Activated naive CD4-positive, alpha-beta T cell treated with anti-CD3 and anti-CD28 coated beads, Interleukin-2, amount 50 U/mL, for 24 hours (primary cell): ENCODE results near the gene PARVB.

Experiments
- H3K27ac Mint-ChIP-seq: one replicate; pipeline ENCODE4 v1.8.0; 2021; ENCODE audit warnings: mild to moderate bottlenecking, mixed read lengths
- H3K27me3 Mint-ChIP-seq: one replicate; pipeline ENCODE4 v1.8.0; 2021; ENCODE audit warnings: mixed read lengths
- H3K36me3 Mint-ChIP-seq: one replicate; pipeline ENCODE4 v1.8.0; 2021; ENCODE audit warnings: mixed read lengths
- H3K4me1 Mint-ChIP-seq: one replicate; pipeline ENCODE4 v1.8.0; 2021; ENCODE audit warnings: mixed read lengths
- H3K4me3 Mint-ChIP-seq: one replicate; pipeline ENCODE4 v1.8.0; 2021; ENCODE audit warnings: mild to moderate bottlenecking, mixed read lengths
- H3K9me3 Mint-ChIP-seq: one replicate; pipeline ENCODE4 v1.8.0; 2021; ENCODE audit warnings: mixed read lengths

PARVB gene

DNA sequence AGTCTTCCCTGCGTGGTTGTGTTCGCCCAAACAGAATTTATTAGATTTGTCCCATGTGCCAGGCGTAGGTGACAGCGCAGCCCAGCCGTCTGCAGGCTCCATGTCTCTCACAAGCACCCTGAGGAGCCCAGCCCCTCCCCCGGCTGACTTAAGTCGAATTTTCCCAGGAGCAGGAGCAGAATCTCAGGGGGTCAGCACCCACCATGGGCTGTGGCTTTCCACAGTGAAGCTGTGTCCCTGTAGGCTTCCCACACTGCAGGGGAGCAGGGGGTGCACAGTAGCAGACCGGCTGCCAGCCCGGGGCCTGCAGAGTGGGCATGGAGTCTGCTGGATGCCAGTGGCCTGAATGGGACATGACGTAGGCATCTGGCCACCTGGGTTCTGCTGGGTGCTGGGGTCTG is 172.6 kb downstream of the PARVB start:
- Mint-ChIP-seq H3K27ac (no peak overlapping the region), H3K27me3 (no peaks in the 10 kb centered on the region), H3K36me3 (peaks cover 17% of the 10 kb centered on the region), H3K9me3 (no peaks in the 10 kb centered on the region), H3K4me3 (no peak overlapping the region), H3K4me1 (peaks cover 41% of the 10 kb centered on the region)

DNA sequence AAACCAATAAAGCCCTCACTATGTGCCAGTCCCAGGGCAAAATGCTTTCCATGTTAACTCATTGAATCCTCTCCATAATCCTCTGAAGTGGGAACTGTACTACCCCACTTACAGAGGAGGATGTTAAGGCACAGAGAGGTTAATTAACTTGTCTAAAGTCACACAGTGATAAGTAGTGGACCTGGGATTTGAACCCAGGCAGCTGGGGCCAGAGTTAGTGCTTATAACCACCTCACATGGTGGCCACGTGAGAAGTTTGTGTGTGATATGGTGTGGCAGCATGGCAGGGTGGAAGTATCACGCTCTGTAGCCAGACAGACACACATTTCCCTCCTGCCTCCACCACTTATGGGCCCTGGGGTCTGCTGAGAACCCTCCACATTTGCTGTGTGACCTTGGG is 173.2 kb downstream of the PARVB start:
- H3K9me3 Mint-ChIP-seq: no peaks in the 10 kb centered on the region
- peaks cover 40% of the 10 kb centered on the region for H3K4me1 Mint-ChIP-seq
- peaks cover 21% of the 10 kb centered on the region for H3K36me3 Mint-ChIP-seq
- H3K4me3 Mint-ChIP-seq: no peak overlapping the region
- H3K27me3 Mint-ChIP-seq: no peaks in the 10 kb centered on the region
- H3K27ac Mint-ChIP-seq: no peak overlapping the region

DNA sequence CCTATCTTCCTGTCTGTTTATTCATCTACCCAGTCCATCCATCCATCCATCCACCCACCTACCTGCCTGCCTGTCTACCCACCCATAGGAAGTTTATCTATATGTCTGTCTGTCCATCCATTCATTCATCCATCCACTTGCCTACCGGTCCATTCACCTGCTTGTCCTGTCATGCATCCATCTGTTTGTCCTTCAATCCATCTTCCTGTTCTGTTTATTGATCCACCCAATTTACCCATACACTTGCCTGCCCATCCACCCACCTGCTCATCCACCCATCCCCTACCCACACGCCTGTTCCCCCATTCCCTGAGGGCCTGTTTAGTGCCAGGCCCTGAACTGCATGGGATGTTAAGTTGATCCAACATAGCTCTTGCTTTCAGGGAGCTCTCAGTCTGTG is 175.1 kb downstream of the PARVB start:
- no peaks in the 10 kb centered on the region for H3K9me3 Mint-ChIP-seq
- no peak overlapping the region for H3K4me3 Mint-ChIP-seq
- peaks cover 24% of the 10 kb centered on the region for H3K4me1 Mint-ChIP-seq
- no peaks in the 10 kb centered on the region for H3K27me3 Mint-ChIP-seq
- peaks cover 23% of the 10 kb centered on the region for H3K36me3 Mint-ChIP-seq
- no peak overlapping the region for H3K27ac Mint-ChIP-seq

DNA sequence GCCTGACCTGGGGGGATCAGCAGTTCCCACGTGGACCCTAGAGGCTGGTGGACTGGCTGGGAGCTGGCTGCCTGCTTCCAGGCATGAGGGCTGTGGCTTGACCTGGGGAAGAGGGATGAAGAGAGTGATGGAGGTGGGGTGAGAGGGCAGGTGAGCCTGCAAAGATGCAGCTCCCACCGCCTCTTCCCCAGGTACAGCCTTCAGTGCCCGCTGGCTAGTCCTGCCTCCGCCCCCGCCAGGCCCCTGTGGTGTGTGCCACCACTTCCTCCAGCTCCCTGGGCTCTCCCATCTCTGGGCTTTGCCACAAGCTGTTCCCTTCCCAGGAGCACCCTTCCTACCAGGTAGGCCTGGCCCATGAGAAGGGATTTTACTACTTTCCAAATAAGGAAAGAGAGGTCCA is 175.8 kb downstream of the PARVB start:
- Mint-ChIP-seq H3K4me3 (no peak overlapping the region), H3K9me3 (no peaks in the 10 kb centered on the region), H3K36me3 (peaks cover 17% of the 10 kb centered on the region), H3K27me3 (no peaks in the 10 kb centered on the region), H3K27ac (no peak overlapping the region), H3K4me1 (peaks cover 17% of the 10 kb centered on the region)

DNA sequence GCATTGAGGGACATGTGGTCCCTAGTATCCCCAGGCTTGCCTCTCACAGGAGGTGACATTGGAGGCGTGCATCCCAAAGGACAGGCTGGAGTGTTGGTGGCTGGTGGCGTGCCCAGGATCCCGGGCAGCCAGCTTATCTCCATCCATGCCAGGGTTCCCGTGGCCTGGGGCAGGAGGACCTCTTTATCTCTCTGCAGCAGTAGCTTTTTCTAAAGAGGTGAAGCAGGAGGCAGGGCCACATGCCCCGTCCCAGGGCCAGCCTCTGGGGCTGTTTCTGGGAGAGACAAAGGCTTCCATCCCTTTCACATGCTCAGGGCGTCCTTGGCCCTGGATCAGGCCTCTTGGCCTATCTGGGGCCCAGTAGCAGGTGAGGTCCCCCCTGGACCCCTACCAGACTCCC is 176.3 kb downstream of the PARVB start:
- Mint-ChIP-seq H3K36me3 (peaks cover 19% of the 10 kb centered on the region), H3K9me3 (no peaks in the 10 kb centered on the region), H3K27ac (no peak overlapping the region), H3K27me3 (no peaks in the 10 kb centered on the region), H3K4me1 (peaks cover 13% of the 10 kb centered on the region), H3K4me3 (no peak overlapping the region)

DNA sequence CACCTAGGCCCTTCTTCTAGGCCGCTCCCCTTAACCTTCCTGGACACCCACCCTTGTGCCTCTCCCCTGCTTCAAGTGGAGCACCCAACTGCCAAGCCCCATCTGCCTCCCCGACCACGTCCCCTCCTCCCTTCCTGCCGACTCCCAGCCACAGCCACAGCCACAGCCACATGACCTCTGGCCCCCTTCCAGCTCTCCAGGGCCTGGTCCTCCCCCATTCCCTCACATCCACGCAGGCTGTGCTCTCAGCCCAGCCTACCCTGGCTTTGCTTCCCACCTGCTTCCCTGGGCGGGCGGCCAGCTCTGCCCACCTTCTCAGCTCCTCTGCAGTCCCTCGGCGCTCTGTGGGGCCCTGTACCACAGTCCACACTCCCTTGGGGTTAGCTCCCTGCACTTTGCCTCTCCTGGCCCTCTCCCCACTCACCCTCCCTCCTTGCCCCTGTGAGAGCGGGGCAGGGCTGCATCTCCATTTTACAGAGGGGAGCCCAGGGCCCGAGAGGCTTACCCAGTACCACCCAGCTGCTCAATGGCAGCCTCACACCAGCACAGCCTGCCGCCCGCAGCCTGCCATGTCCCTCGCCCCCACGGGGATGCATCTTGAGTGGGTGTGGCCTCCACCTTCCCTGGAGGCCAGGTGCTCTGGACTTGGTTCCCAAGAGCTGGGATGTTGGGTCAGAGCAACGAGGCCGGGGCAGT is 176.9 kb downstream of the PARVB start:
- Mint-ChIP-seq H3K4me3 (no peak overlapping the region), H3K9me3 (no peaks in the 10 kb centered on the region), H3K27ac (no peak overlapping the region), H3K36me3 (peaks cover 19% of the 10 kb centered on the region), H3K4me1 (peaks cover 13% of the 10 kb centered on the region), H3K27me3 (no peaks in the 10 kb centered on the region)

DNA sequence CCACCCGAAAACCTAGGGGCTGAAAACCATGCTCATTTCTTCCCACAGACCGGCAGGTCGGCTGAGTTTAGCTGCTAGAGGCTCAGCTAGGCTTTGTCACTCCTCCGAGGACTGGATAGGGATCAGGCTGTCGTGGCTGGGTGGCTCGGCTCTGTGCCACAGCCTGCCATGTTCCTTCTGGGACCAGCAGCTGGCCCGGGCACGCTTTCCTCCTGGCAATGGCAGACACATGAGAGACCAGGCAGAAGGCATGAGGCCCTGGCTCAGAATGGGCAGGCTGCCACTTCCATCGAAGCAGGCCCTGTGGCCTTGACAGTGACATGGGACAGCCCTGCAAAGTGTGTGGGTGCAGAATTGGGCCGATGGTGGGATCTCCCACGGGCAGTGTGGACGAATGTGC is 177.6 kb downstream of the PARVB start:
- Mint-ChIP-seq H3K27me3 (no peaks in the 10 kb centered on the region), H3K27ac (no peak overlapping the region), H3K4me1 (peaks cover 13% of the 10 kb centered on the region), H3K9me3 (no peaks in the 10 kb centered on the region), H3K4me3 (no peak overlapping the region), H3K36me3 (peaks cover 19% of the 10 kb centered on the region)

DNA sequence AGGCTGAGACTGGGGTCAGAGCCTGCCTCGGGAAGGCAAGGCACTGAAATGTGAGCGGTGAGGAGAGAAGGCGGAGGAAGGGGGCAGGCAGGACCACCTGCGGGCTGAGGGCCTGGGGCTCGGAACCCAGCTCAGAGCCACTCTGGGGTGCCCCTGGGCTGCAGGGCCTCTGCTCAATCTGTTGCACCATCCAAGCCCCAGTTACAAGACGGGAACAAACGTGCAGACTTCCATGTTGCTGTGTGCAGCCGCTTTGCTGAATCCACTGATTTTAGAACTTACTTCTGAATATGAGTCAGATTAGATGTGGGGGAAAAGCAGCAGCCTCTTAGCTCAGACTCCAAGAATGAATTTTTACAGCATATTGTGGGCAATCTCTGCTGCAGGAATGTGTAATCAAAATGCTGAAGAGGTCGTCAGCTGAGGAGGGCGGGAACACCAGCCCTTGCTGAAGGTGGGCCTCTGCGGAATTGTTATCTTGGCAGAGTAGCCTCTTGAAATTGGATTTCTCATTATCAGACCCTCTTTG is 178.2 kb downstream of the PARVB start:
- Mint-ChIP-seq H3K27ac (no peak overlapping the region), H3K4me3 (no peak overlapping the region), H3K36me3 (peaks cover 19% of the 10 kb centered on the region), H3K4me1 (peaks cover 13% of the 10 kb centered on the region), H3K9me3 (no peaks in the 10 kb centered on the region), H3K27me3 (no peaks in the 10 kb centered on the region)

DNA sequence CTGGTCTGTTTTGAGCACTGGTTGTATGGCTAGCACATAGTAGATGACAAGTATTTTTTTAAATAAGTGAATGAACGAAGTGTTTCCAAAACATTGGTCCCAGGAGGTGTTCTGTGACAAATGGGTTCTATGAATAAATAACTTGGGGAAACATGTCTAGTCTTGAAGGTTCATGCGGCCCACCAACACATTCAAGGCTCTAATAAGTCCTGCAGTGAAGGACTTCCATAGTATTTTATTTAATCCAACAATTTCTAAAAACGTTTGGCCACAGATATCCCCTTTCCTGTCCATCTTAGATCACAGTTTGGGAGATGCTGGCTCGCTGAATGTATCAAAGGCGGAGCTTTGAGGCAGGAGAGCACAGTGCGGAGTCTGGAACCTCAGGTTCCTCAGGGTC is 179.1 kb downstream of the PARVB start:
- Mint-ChIP-seq H3K27me3 (no peaks in the 10 kb centered on the region), H3K36me3 (peaks cover 15% of the 10 kb centered on the region), H3K4me3 (no peak overlapping the region), H3K4me1 (peaks cover 17% of the 10 kb centered on the region), H3K9me3 (no peaks in the 10 kb centered on the region), H3K27ac (peak overlapping the region; percentile 51)

DNA sequence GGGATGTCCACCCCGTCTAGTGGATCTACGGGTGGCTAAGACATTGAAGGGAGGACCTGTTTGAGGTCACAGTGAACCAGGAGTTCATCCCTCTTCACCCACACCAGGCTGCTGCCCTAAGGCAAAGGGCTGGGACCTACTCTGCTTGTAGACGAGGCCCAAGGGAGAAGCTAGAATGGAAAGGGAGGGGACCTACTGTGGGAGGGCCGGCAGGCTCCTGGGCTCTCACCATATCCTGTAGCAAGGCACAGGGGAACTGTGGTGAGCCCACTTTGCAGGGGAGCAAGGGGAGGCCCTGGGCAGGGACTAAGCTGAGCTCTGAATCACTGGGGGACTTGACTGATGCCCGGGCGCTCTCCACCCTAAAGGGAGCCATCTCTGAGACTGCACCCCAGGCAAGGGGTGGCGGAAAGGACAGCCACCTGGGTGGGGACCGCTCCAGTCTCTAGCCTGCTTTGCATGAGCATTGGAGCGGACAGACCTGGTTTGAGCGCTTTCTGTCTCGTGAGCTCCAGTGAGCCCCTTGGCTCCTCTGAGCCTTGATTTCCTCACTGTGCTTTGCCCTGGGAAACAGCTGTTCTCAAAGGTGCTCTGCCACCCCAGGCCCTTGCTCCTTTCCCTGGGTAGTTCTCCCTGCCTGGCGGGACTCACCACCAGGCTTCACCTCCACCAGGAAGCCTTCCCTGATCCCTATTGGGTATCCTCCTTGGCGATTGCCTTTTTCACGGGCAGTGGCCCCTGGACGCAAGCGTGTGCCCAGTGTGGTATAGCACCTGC is 180.8 kb downstream of the PARVB start:
- Mint-ChIP-seq H3K36me3 (peaks cover 23% of the 10 kb centered on the region), H3K27ac (peak overlapping the region; percentile 68), H3K4me1 (peaks cover 13% of the 10 kb centered on the region), H3K27me3 (no peaks in the 10 kb centered on the region), H3K9me3 (peaks cover 10% of the 10 kb centered on the region), H3K4me3 (no peak overlapping the region)

DNA sequence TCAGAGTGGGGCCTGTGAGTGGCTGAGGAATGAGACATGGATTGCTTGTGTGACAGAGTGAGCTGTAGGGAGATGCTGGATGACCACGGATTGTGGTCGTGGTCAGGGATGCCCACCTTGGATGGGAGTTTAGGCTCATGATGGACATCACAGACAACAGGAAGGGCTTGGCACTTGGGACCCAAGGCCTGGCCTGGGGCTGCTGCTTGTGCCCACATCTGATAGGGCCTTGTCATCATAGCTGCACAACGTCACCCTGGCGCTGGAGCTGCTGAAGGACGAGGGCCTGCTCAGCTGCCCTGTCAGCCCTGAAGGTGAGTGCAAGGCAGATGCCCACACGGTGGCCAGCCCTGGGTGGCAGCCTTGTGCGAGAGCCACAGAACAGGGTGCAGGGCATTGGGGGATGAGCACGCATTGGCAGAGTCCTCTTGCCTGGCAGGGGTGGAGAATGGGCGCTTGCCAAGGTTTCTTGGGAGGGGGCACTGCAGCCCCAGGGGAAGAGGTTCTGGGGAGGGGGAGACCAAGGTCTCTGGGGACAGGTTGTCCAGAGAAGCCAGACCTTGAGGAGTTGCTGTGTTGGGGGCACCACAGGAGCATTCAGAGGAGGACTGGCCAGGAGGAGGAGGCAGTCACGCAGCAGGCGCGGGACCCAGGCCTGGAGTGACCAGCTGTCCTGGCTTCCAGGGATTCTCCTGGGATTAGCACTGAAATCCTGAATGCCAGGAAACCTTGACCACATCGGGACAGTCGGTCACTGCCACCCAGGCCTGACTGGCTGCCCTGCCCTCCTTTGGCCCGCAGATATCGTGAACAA is 181.6 kb downstream of the PARVB start:
- no peaks in the 10 kb centered on the region for H3K27me3 Mint-ChIP-seq
- no peak overlapping the region for H3K4me3 Mint-ChIP-seq
- peaks cover 26% of the 10 kb centered on the region for H3K36me3 Mint-ChIP-seq
- H3K27ac Mint-ChIP-seq: peak overlapping the region; percentile 68
- peaks cover 13% of the 10 kb centered on the region for H3K9me3 Mint-ChIP-seq
- peaks cover 10% of the 10 kb centered on the region for H3K4me1 Mint-ChIP-seq

DNA sequence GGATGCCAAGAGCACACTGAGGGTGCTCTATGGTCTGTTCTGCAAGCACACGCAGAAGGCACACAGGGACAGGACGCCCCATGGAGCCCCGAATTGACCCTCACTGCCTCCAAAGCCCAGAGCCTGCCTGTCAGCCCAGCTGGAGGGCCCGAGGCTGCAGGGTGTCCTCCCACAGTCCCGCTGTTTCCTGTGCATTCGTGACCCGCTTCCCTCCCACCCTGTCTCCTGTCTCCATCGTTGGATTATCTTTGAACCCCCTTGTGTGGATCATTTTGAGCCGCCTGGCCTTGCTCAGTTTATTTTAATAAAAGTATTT is 182.2 kb downstream of the PARVB start:
- Mint-ChIP-seq H3K36me3 (peaks cover 30% of the 10 kb centered on the region), H3K27ac (no peak overlapping the region), H3K9me3 (peaks cover 13% of the 10 kb centered on the region), H3K4me3 (no peak overlapping the region), H3K4me1 (peaks cover 10% of the 10 kb centered on the region), H3K27me3 (no peaks in the 10 kb centered on the region)

DNA sequence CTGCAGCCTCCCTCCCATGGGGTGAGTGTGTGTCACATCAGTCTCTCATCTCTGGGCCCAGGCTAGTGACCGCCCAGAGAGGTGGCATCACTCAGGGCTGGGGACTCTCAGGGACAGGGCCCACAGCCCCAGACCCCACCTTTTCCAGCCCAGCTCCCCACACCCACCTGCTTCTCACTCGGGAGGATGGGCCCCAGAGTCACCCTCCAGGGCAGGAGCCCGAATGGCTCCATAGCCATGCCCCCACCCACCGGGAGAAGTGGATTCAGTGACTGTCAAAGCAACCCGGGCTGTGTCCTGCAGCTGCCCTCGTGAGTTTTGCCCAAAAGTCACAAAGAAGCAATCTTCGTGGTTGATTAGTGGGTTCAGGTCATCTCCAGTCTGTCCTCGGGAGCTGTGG is 182.6 kb downstream of the PARVB start:
- no peaks in the 10 kb centered on the region for H3K27me3 Mint-ChIP-seq
- H3K36me3 Mint-ChIP-seq: peaks cover 33% of the 10 kb centered on the region
- H3K9me3 Mint-ChIP-seq: peaks cover 13% of the 10 kb centered on the region
- peaks cover 10% of the 10 kb centered on the region for H3K4me1 Mint-ChIP-seq
- no peak overlapping the region for H3K4me3 Mint-ChIP-seq
- peak overlapping the region; percentile 72 for H3K27ac Mint-ChIP-seq

DNA sequence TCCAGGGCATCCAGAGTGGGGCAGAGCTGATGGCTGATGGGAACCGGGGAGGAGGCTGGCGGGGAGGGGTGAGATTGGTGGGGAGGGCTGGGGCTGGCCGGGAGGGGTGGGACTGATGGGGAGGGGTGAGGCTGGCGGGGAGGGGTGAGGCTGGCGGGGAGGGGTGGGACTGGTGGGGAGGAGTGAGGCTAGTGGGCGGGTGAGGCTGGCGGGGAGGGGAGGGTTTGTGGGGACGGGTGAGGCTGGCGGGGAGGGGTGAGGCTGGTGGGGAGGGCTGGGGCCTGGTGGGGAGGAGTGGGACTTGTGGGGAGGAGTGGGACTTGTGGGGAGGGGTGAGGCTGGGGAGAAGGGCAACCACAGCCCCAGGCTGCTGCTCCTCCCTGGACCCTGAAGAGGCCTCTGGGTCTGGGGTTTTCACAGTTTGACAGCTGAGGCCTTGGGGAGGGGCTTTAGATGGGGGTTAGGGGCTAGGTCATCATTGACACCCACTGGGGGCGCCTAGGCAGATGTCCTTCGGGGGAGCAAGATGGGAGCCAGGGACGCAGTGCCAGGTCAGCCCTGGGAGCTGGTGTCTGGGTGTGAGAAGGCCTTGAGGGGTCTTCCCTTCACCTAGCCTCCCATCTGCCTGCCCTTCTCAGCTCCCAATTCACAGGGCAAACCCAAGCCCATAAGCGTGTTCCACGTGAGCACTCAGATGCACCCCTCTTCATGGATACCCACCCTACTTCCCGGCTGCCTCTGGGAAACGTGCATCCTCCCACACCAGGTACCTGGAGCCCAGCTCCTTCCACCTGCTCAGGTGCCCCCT is 183.3 kb downstream of the PARVB start:
- Mint-ChIP-seq H3K27ac (peak overlapping the region; percentile 72), H3K27me3 (no peaks in the 10 kb centered on the region), H3K9me3 (peaks cover 13% of the 10 kb centered on the region), H3K4me3 (no peak overlapping the region), H3K4me1 (peaks cover 10% of the 10 kb centered on the region), H3K36me3 (peaks cover 29% of the 10 kb centered on the region)

DNA sequence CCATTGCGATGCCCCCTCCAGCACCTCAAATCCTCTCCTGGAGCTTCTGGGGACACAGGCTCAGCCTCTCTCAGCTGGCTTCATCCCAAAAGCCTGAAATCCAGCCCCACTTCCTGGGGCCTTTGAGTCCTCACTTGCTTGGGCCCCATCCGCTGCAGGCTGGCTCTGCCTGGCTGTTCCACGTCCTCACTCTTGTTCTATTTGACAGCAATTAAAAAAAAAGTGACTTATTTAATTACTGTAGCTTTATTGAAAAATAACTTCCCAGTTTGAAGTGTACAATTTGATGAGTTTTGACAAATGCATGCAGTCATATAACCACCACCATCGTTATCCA is 183.8 kb downstream of the PARVB start:
- Mint-ChIP-seq H3K9me3 (peaks cover 13% of the 10 kb centered on the region), H3K36me3 (peaks cover 28% of the 10 kb centered on the region), H3K27ac (no peak overlapping the region), H3K4me1 (peaks cover 10% of the 10 kb centered on the region), H3K4me3 (no peak overlapping the region), H3K27me3 (no peaks in the 10 kb centered on the region)
